GM23338 (cell line): ENCODE data around the gene NR1H3. TPM values are rescaled to one million over a fixed set of nuclear protein-coding genes. Genes with fewer than 3 reads are reported as not detected.

Experiments
- ATAC-seq: fragments of 200-7000 bp; cut with Tn5 transposase; 3 replicates; pipeline ENCODE4 v1.9.1; 2020
- DNase-seq: peaks from one replicate; pipeline ENCODE4 v3.0.0-alpha.2; 2015; ENCODE audit warnings: low spot score
- H2AFZ ChIP-seq: fragments of 200-600 bp; sonication (generic); 2 replicates; pipeline ENCODE4 v1.8.0; 2016; ENCODE audit warnings: antibody characterized with exemption, mild to moderate bottlenecking, moderate library complexity
- H3F3A ChIP-seq: fragments of 200-600 bp; sonication (generic); replicated peaks from 2 replicates; pipeline ENCODE4 v1.8.0; 2017; ENCODE audit warnings: antibody characterized with exemption, mixed run types, low read depth
- H3K27ac ChIP-seq: fragments of 200-600 bp; sonication (generic); 2 replicates; pipeline ENCODE4 v1.6.1; 2016; ENCODE audit warnings: low read depth
- H3K27me3 ChIP-seq: fragments of 200-600 bp; sonication (generic); 2 replicates; pipeline ENCODE4 v1.8.0; 2016; ENCODE audit warnings: mild to moderate bottlenecking, mixed run types, moderate library complexity; ENCODE audit not compliant: insufficient read depth
- H3K36me3 ChIP-seq: fragments of 200-600 bp; sonication (generic); 2 replicates; pipeline ENCODE4 v1.8.0; 2016; ENCODE audit warnings: mild to moderate bottlenecking; ENCODE audit not compliant: insufficient read depth
- H3K4me1 ChIP-seq: fragments of 200-600 bp; sonication (generic); 2 replicates; pipeline ENCODE4 v1.8.0; 2016; ENCODE audit warnings: mild to moderate bottlenecking, moderate library complexity; ENCODE audit not compliant: insufficient read depth
- H3K4me2 ChIP-seq: fragments of 200-600 bp; sonication (generic); 2 replicates; pipeline ENCODE4 v1.7.1; 2017; ENCODE audit warnings: mixed run types
- H3K4me3 ChIP-seq: fragments of 200-600 bp; sonication (generic); 2 replicates; pipeline ENCODE4 v1.6.1; 2016; ENCODE audit warnings: mixed run types
- H3K79me2 ChIP-seq: fragments of 200-600 bp; sonication (generic); replicated peaks from 2 replicates; pipeline ENCODE4 v1.8.0; 2017; ENCODE audit warnings: mild to moderate bottlenecking; ENCODE audit not compliant: insufficient read depth
- H3K9me2 ChIP-seq: fragments of 200-600 bp; sonication (generic); 2 replicates; pipeline ENCODE4 v1.8.0; 2017; ENCODE audit not compliant: insufficient read depth
- H4K20me1 ChIP-seq: fragments of 200-600 bp; sonication (generic); replicated peaks from 2 replicates; pipeline ENCODE4 v1.8.0; 2017; ENCODE audit warnings: mild to moderate bottlenecking; ENCODE audit not compliant: insufficient read depth
- H3K27ac Mint-ChIP-seq: 2 replicates; pipeline ENCODE4 v1.8.0; 2020; ENCODE audit warnings: inconsistent platforms, mild to moderate bottlenecking, moderate library complexity, mixed read lengths
- H3K27me3 Mint-ChIP-seq: 3 replicates; pipeline ENCODE4 v1.8.0; 2022; ENCODE audit warnings: low read depth, mild to moderate bottlenecking, moderate library complexity, mixed read lengths, inconsistent platforms; ENCODE audit not compliant: insufficient read depth, poor library complexity
- H3K36me3 Mint-ChIP-seq: 3 replicates; pipeline ENCODE4 v1.8.0; 2021; ENCODE audit warnings: low read depth, mild to moderate bottlenecking, inconsistent platforms, moderate library complexity, mixed read lengths
- H3K4me1 Mint-ChIP-seq: 3 replicates; pipeline ENCODE4 v1.8.0; 2020; ENCODE audit warnings: mild to moderate bottlenecking, inconsistent platforms, mixed read lengths
- H3K4me3 Mint-ChIP-seq: 3 replicates; pipeline ENCODE4 v1.8.0; 2021; ENCODE audit warnings: moderate library complexity, mild to moderate bottlenecking, inconsistent platforms, mixed read lengths
- H3K9me3 Mint-ChIP-seq: 3 replicates; pipeline ENCODE4 v1.8.0; 2020; ENCODE audit warnings: moderate library complexity, mild to moderate bottlenecking, inconsistent platforms, mixed read lengths
- CREB1 ChIP-seq: fragments of 250-450 bp; sonication (Bioruptor Pico); IDR thresholded peaks from 2 replicates; pipeline ENCODE4 v1.5.0; 2020; ENCODE audit warnings: low read depth, mild to moderate bottlenecking, moderate library complexity
- ETS1 ChIP-seq: IDR thresholded peaks from 2 replicates; pipeline ENCODE4 v1.6.1; 2016; ENCODE audit warnings: antibody characterized with exemption
- JUNB ChIP-seq: IDR thresholded peaks from one replicate; pipeline ENCODE4 v1.6.1; 2016; ENCODE audit warnings: antibody characterized with exemption; ENCODE audit not compliant: unreplicated experiment
- POLR2AphosphoS5 ChIP-seq: IDR thresholded peaks from 2 replicates; pipeline ENCODE4 v1.6.1; 2016; ENCODE audit warnings: antibody characterized with exemption, low read depth
- REST ChIP-seq: IDR thresholded peaks from one replicate; pipeline ENCODE4 v1.6.1; 2018; ENCODE audit warnings: antibody characterized with exemption; ENCODE audit not compliant: unreplicated experiment
- ZNF114 ChIP-seq: fragments of 250-450 bp; sonication (Bioruptor Pico); IDR thresholded peaks from 2 replicates; pipeline ENCODE4 v1.5.0; 2020; ENCODE audit warnings: mild to moderate bottlenecking, moderate library complexity
- ZNF331 ChIP-seq: fragments of 250-450 bp; sonication (Bioruptor Pico); IDR thresholded peaks from 2 replicates; pipeline ENCODE4 v1.5.0; 2020; ENCODE audit warnings: low read depth, mild to moderate bottlenecking, moderate library complexity
- polyA plus RNA-seq: library from polyadenylated mRNA; unstranded; fragments of >200 nt; fragmentation: Nextera tagmentation; extraction: Ambion mirVana; gene quantifications from 2 replicates; pipeline ENCODE4 v1.2.1, GENCODE V29; 2016
- total RNA-seq: library from RNA; depleted of rRNA; stranded (reverse); fragments of >200 nt; shearing (Covaris generic); gene quantifications from 2 replicates; pipeline ENCODE4 v1.2.3, GENCODE V29; 2014

NR1H3 gene
- total and polyA plus RNA-seq, 2 experiments from 2014 or later: 16.5 to 23.7 TPM

GRCh38 chr11:47236482-47236881 is 21.3 kb upstream of the NR1H3 start (continued):
- TF ChIP-seq ETS1: no peak
- TF ChIP-seq REST: no peak
- TF ChIP-seq ZNF114 (CRISPR knock-in tag): no peak
- no peak for TF ChIP-seq ZNF331
- no peak for TF ChIP-seq POLR2AphosphoS5
- no peak for TF ChIP-seq CREB1 (CRISPR knock-in tag)
- TF ChIP-seq JUNB: no peak

GRCh38 chr11:47239852-47240251 is 17.9 kb upstream of the NR1H3 start:
- H3K4me1 Mint-ChIP-seq: peaks cover 4% of the 10 kb centered on the region; the same call in 1 of the 3 replicates
- peaks cover 72% of the 10 kb centered on the region for H3K36me3 Mint-ChIP-seq
- H3K9me2 ChIP-seq: no peaks in the 10 kb centered on the region
- H3K27me3 ChIP-seq: no peaks in the 10 kb centered on the region
- no peak overlapping the region for H3K27ac Mint-ChIP-seq
- H3K4me1 ChIP-seq: no peaks in the 10 kb centered on the region
- peaks cover 10% of the 10 kb centered on the region; the same call in 1 of the 2 replicates for H3F3A ChIP-seq
- no peak for DNase-seq
- no peak overlapping the region for H3K27ac ChIP-seq
- H3K4me3 Mint-ChIP-seq: no peak overlapping the region
- no peaks in the 10 kb centered on the region for H3K9me3 Mint-ChIP-seq
- H3K4me2 ChIP-seq: no peak overlapping the region
- H3K36me3 ChIP-seq: peaks cover 11% of the 10 kb centered on the region
- no peaks in the 10 kb centered on the region; the same call in 1 of the 2 replicates for H4K20me1 ChIP-seq
- H2AFZ ChIP-seq: no peak overlapping the region
- TF ChIP-seq REST (no peak), POLR2AphosphoS5 (peak; percentile 17; the same call in 1 of the 2 replicates)
- peaks cover 18% of the 10 kb centered on the region for H3K27me3 Mint-ChIP-seq
- no peak for ATAC-seq
- no peak overlapping the region for H3K4me3 ChIP-seq
- no peaks in the 10 kb centered on the region for H3K79me2 ChIP-seq
